H1 (cell line): ENCODE measurements around the gene NECTIN1. TPM values are rescaled to one million over a fixed set of nuclear protein-coding genes. Genes with fewer than 3 reads are reported as not detected.

Experiments
- CTCF ChIA-PET: fragments of 300-600 bp; sonication (Branson Sonifier 250); formaldehyde crosslinking; loops from one replicate; lab custom pipeline; 2021; ENCODE audit not compliant: partially characterized antibody; lab: Charles Lee
- POLR2A ChIA-PET: fragments of 300-600 bp; sonication (Branson Sonifier 250); formaldehyde crosslinking; loops from one replicate; lab custom pipeline; 2021; ENCODE audit warnings: inconsistent platforms; ENCODE audit not compliant: partially characterized antibody; lab: Charles Lee
- DNase-seq, 2 experiments: peaks; one replicate each; pipeline versions ENCODE4 v3.0.0 to v3.0.0-alpha.2; 2010 to 2022; ENCODE audit warnings: low spot score in 2 of 2, low read depth in 1 of 2, mixed read lengths in 1 of 2
- FAIRE-seq: peaks from 2 replicates; lab custom pipeline; 2011; peaks lifted over from hg19 to GRCh38; lab: Jason Lieb, UNC
- H2AFZ ChIP-seq: 2 replicates; pipeline ENCODE4 v1.8.1; 2012; ENCODE audit warnings: low read length, inconsistent platforms
- H2AK5ac ChIP-seq: 2 replicates; pipeline ENCODE4 v1.6.1; 2013; ENCODE audit warnings: low read depth, low read length
- H2BK120ac ChIP-seq: replicated peaks from 2 replicates; pipeline ENCODE3; 2013; ENCODE audit warnings: low read depth, low read length, inconsistent platforms
- H2BK12ac ChIP-seq: 2 replicates; pipeline ENCODE4 v1.6.1; 2013; ENCODE audit warnings: low read depth, low read length
- H2BK15ac ChIP-seq: 2 replicates; pipeline ENCODE4 v1.6.1; 2013; ENCODE audit warnings: low read length
- H2BK20ac ChIP-seq: 2 replicates; pipeline ENCODE4 v1.6.1; 2013; ENCODE audit warnings: low read length
- H2BK5ac ChIP-seq: 2 replicates; pipeline ENCODE4 v1.6.1; 2013; ENCODE audit warnings: low read depth, low read length
- H3K14ac ChIP-seq: 2 replicates; pipeline ENCODE4 v1.6.1; 2013; ENCODE audit warnings: inconsistent platforms; ENCODE audit not compliant: insufficient read length
- H3K18ac ChIP-seq: 2 replicates; pipeline ENCODE4 v1.6.1; 2013; ENCODE audit warnings: low read length; ENCODE audit errors: extremely low read depth
- H3K23ac ChIP-seq: 2 replicates; pipeline ENCODE4 v1.6.1; 2013; ENCODE audit warnings: inconsistent platforms; ENCODE audit not compliant: insufficient read length
- H3K23me2 ChIP-seq: 2 replicates; pipeline ENCODE4 v1.6.1; 2013; ENCODE audit warnings: low read depth, low read length
- H3K27ac ChIP-seq: 2 replicates; pipeline ENCODE4 v1.6.1; 2011; ENCODE audit warnings: low read depth, low read length, inconsistent platforms
- H3K27me3 ChIP-seq, 4 experiments: replicated peaks in 1 of 4; 1 replicate in 1 of 4; 2 replicates in 3 of 4; pipeline versions ENCODE4 v1.6.1 to v1.8.1; 2011 to 2013; ENCODE audit warnings: low read length in 3 of 4, mild to moderate bottlenecking in 3 of 4, inconsistent platforms in 2 of 4, mixed read lengths in 2 of 4, moderate library complexity in 1 of 4; ENCODE audit not compliant: control insufficient read depth in 3 of 4, insufficient read depth in 3 of 4; ENCODE audit errors: extremely low read depth in 1 of 4
- H3K36me3 ChIP-seq, 4 experiments: 2 replicates each; pipeline versions ENCODE4 v1.6.1 to v1.8.1; 2011 to 2013; ENCODE audit warnings: mild to moderate bottlenecking in 4 of 4, low read length in 3 of 4, moderate library complexity in 2 of 4, control low read depth in 1 of 4, inconsistent platforms in 1 of 4; ENCODE audit not compliant: insufficient read depth in 4 of 4, control insufficient read depth in 2 of 4
- H3K4ac ChIP-seq: replicated peaks from 2 replicates; pipeline ENCODE3; 2013; ENCODE audit warnings: low read length, low read depth, mixed read lengths, inconsistent platforms; ENCODE audit not compliant: insufficient read length
- H3K4me1 ChIP-seq, 4 experiments: replicated peaks in 1 of 4; 1 replicate in 1 of 4; 2 replicates in 3 of 4; pipeline versions ENCODE4 v1.6.1 to v1.8.1; 2011 to 2013; ENCODE audit warnings: low read length in 3 of 4, inconsistent platforms in 2 of 4, mixed read lengths in 1 of 4; ENCODE audit not compliant: insufficient read depth in 4 of 4, control insufficient read depth in 3 of 4
- H3K4me2 ChIP-seq, 2 experiments: 2 replicates each; pipeline versions ENCODE4 v1.6.1 to v1.8.1; 2011 to 2013; ENCODE audit warnings: low read depth in 2 of 2, low read length in 2 of 2, control low read depth in 1 of 2, inconsistent platforms in 1 of 2, mild to moderate bottlenecking in 1 of 2; ENCODE audit not compliant: insufficient read depth in 1 of 2
- H3K4me3 ChIP-seq, 4 experiments: fragments of 200-600, 300-600 bp in 1 of 4; sonication (generic), shearing (Covaris generic), sonication (Bioruptor Twin) in 1 of 4; 2 replicates each; pipeline versions ENCODE4 v1.5.1 to v1.8.1; 2011 to 2016; ENCODE audit warnings: low read length in 4 of 4, low read depth in 3 of 4, control low read depth in 2 of 4, inconsistent platforms in 2 of 4, mild to moderate bottlenecking in 2 of 4, mixed read lengths in 1 of 4, moderate library complexity in 1 of 4; ENCODE audit not compliant: insufficient read depth in 2 of 4; ENCODE audit errors: extremely low read depth in 1 of 4
- H3K56ac ChIP-seq: replicated peaks from 2 replicates; pipeline ENCODE3; 2013; ENCODE audit warnings: low read depth, mild to moderate bottlenecking, mixed read lengths, low read length, inconsistent platforms; ENCODE audit not compliant: insufficient read length
- H3K79me1 ChIP-seq: 2 replicates; pipeline ENCODE4 v1.6.1; 2013; ENCODE audit warnings: low read depth, low read length, control low read depth
- H3K79me2 ChIP-seq, 2 experiments: 2 replicates each; pipeline versions ENCODE4 v1.6.1 to v1.8.1; 2012 to 2013; ENCODE audit warnings: low read length in 2 of 2, mild to moderate bottlenecking in 2 of 2, inconsistent platforms in 1 of 2; ENCODE audit not compliant: insufficient read depth in 2 of 2, control insufficient read depth in 1 of 2
- H3K9ac ChIP-seq, 4 experiments: replicated peaks in 1 of 4; 1 replicate in 1 of 4; 2 replicates in 3 of 4; pipeline versions ENCODE4 v1.6.1 to v1.8.1; 2011 to 2013; ENCODE audit warnings: low read depth in 3 of 4, low read length in 3 of 4, control low read depth in 2 of 4, mild to moderate bottlenecking in 2 of 4, moderate library complexity in 2 of 4, inconsistent platforms in 1 of 4; ENCODE audit errors: extremely low read depth in 1 of 4
- H3K9me3 ChIP-seq, 2 experiments: 2 replicates each; pipeline versions ENCODE4 v1.6.1 to v1.8.1; 2012 to 2013; ENCODE audit warnings: mild to moderate bottlenecking in 2 of 2, moderate library complexity in 2 of 2, control low read depth in 1 of 2, inconsistent platforms in 1 of 2, low read depth in 1 of 2, low read length in 1 of 2, mixed read lengths in 1 of 2; ENCODE audit not compliant: insufficient read depth in 2 of 2
- H4K20me1 ChIP-seq, 2 experiments: replicated peaks in 1 of 2; 2 replicates each; pipeline versions ENCODE3 to v1.8.1; 2011 to 2013; ENCODE audit warnings: inconsistent platforms in 2 of 2, low read length in 2 of 2, mild to moderate bottlenecking in 1 of 2; ENCODE audit not compliant: insufficient read depth in 2 of 2, control insufficient read depth in 1 of 2
- H4K5ac ChIP-seq: 2 replicates; pipeline ENCODE4 v1.6.1; 2013; ENCODE audit warnings: low read length, low read depth, mixed read lengths, inconsistent platforms; ENCODE audit not compliant: insufficient read length
- H4K8ac ChIP-seq: 2 replicates; pipeline ENCODE4 v1.8.0; 2013; ENCODE audit warnings: mild to moderate bottlenecking, moderate library complexity, low read length, inconsistent platforms; ENCODE audit not compliant: insufficient read depth; ENCODE audit errors: extremely low read depth
- H4K91ac ChIP-seq: replicated peaks from 2 replicates; pipeline ENCODE3; 2013; ENCODE audit warnings: low read length, mixed read lengths, inconsistent platforms; ENCODE audit not compliant: insufficient read length
- BCL11A ChIP-seq, 2 experiments: IDR thresholded peaks; one replicate each; pipeline ENCODE4 v1.6.1; 2011; ENCODE audit warnings: low read depth in 2 of 2, low read length in 2 of 2, mild to moderate bottlenecking in 2 of 2
- CBX5 ChIP-seq: fragments of 300-800, 300-1000 bp; sonication (generic); IDR thresholded peaks from 2 replicates; pipeline ENCODE4 v1.7.1; 2016; ENCODE audit warnings: antibody characterized with exemption, low read length, low read depth
- MAFK ChIP-seq: IDR thresholded peaks from 2 replicates; pipeline ENCODE4 v1.6.1; 2012; ENCODE audit warnings: low read depth, mild to moderate bottlenecking, improper control_type of control experiment, low read length
- NRF1 ChIP-seq: IDR thresholded peaks from 2 replicates; pipeline ENCODE4 v1.6.1; 2011; ENCODE audit warnings: mild to moderate bottlenecking, low read depth, low read length, improper control_type of control experiment
- POLR2A ChIP-seq, 2 experiments: IDR thresholded peaks; 1 replicate in 1 of 2; 2 replicates in 1 of 2; pipeline ENCODE4 v1.6.1; 2011; ENCODE audit warnings: low read depth in 2 of 2, low read length in 2 of 2, mild to moderate bottlenecking in 2 of 2; ENCODE audit errors: control extremely low read depth in 1 of 2
- RFX5 ChIP-seq: IDR thresholded peaks from 2 replicates; pipeline ENCODE4 v1.6.1; 2011; ENCODE audit warnings: low read depth, low read length, improper control_type of control experiment, borderline replicate concordance
- SP4 ChIP-seq: IDR thresholded peaks from 2 replicates; pipeline ENCODE4 v1.6.1; 2012; ENCODE audit warnings: low read length, inconsistent platforms
- WGBS, 2 experiments: shearing (Covaris generic) in 1 of 2; methylation state at CpG; one replicate each; pipeline versions ENCODE4 v1.1.6 to v1.1.7; 2013 to 2015; ENCODE audit warnings: low lambda C conversion rate in 2 of 2, mixed read lengths in 2 of 2, inconsistent platforms in 1 of 2, low coverage in 1 of 2, missing lambda C conversion rate in 1 of 2; ENCODE audit not compliant: insufficient replicate concordance in 2 of 2, insufficient coverage in 1 of 2, insufficient read length in 1 of 2; ENCODE audit errors: extremely low coverage in 1 of 2, missing lambda C conversion rate in 1 of 2; 5-methylcytosine and 5-hydroxymethylcytosine counted together
- polyA plus RNA-seq, 7 experiments: library from polyadenylated mRNA; depleted of rRNA in 3 of 7; stranded (reverse) in 5 of 7; unstranded in 2 of 7; fragments of >200 nt in 5 of 7; fragments of 200-250 nt in 2 of 7; gene quantifications; 1 replicate in 5 of 7; 2 replicates in 1 of 7; 4 replicates in 1 of 7; pipeline versions ENCODE4 v1.2.1 to v1.2.3, GENCODE V29; 2011 to 2013; ENCODE audit warnings: missing spikeins in 2 of 7, mixed read lengths in 2 of 7
- total RNA-seq: library from RNA; stranded (reverse); fragmentation: NEBNext Ultra II Directional; extraction: Animal tissue kit (Norgen Biotek cat#: 25700); gene quantifications from 2 replicates; pipeline ENCODE4 v1.2.1, GENCODE V29; 2021

NECTIN1 gene
- total and polyA plus RNA-seq, 2 of the 8 experiments (the other 6 are each of a cell fraction or from before 2014, with no cell fraction given) = 43.2 to 97.7 TPM

- H3K23ac ChIP-seq = no peak overlapping the region
- no peak overlapping the region for H2AFZ ChIP-seq
- no peak overlapping the region for H2BK12ac ChIP-seq
- no peaks in the 10 kb centered on the region; a peak in 1 of 7 replicates for H3K4me1 ChIP-seq
- no peak overlapping the region for H3K4me2 ChIP-seq
- H3K4me3 ChIP-seq = no peak overlapping the region
- ChIA-PET CTCF (interaction anchor here (1.2 to 19.1 kb wide), 2 partner anchors 17 to 100 kb away, joined by 3 to 245 read pairs; no protein-coding TSS in a partner anchor), POLR2A (no interaction called here)
- H3K14ac ChIP-seq = no peak overlapping the region
- no peak overlapping the region for H3K9ac ChIP-seq
- H2AK5ac ChIP-seq = no peak overlapping the region
- H2BK20ac ChIP-seq = no peak overlapping the region
- H3K36me3 ChIP-seq = no peaks in the 10 kb centered on the region
- H3K18ac ChIP-seq = no peak overlapping the region
- no peaks in the 10 kb centered on the region for H4K20me1 ChIP-seq
- FAIRE-seq (no peak), DNase-seq (no peak)
- H4K91ac ChIP-seq = no peak overlapping the region
- H3K79me2 ChIP-seq = no peaks in the 10 kb centered on the region
- no peaks in the 10 kb centered on the region for H3K79me1 ChIP-seq
- H2BK5ac ChIP-seq = no peak overlapping the region
- H3K27me3 ChIP-seq = no peaks in the 10 kb centered on the region; a peak in 1 of 7 replicates
- H3K56ac ChIP-seq = no peak overlapping the region
- no peaks in the 10 kb centered on the region for H3K23me2 ChIP-seq
- no peak overlapping the region for H4K5ac ChIP-seq
- no peaks in the 10 kb centered on the region for H3K9me3 ChIP-seq
- H2BK120ac ChIP-seq = no peak overlapping the region
- 82% methylated on average over 4 of the region's 4 CpGs; no CpG with 5 or more reads in 1 of the 2 experiments for WGBS, 2 experiments
- H4K8ac ChIP-seq = no peak overlapping the region
- H3K27ac ChIP-seq = no peak overlapping the region
- TF ChIP-seq MAFK = no peak
- no peak for TF ChIP-seq POLR2A (IDR thresholded peaks at IDR 0.05; ENCODE audit: control extremely low read depth in 1 of 2, low read depth in 2 of 2, low read length in 2 of 2)
- TF ChIP-seq BCL11A (IDR thresholded peaks at IDR 0.05; ENCODE audit: low read depth in 2 of 2, low read length in 2 of 2) = no peak
- TF ChIP-seq CBX5 = no peak
- TF ChIP-seq RFX5 = no peak
- no peak for TF ChIP-seq NRF1
- no peak for TF ChIP-seq SP4
- no peak overlapping the region for H2BK15ac ChIP-seq
- H3K4ac ChIP-seq = no peak overlapping the region
Measured at GRCh38 chr11:119637481-119637880, 91.5 kb downstream of the NECTIN1 start.
